Measurements from ENCODE around the gene CCDC134. TPM values are rescaled to one million over a fixed set of nuclear protein-coding genes. Genes with fewer than 3 reads are reported as not detected.
A peak's percentile ranks its signal among the peaks of the same experiment; 100 is the strongest.

The CCDC134 gene
- total and polyA plus RNA-seq, 9 of the 15 experiments (the other 6 are each of a cell fraction or from before 2014, with no cell fraction given), result 0.56 to 11.9 (median 5.3) TPM

DNA sequence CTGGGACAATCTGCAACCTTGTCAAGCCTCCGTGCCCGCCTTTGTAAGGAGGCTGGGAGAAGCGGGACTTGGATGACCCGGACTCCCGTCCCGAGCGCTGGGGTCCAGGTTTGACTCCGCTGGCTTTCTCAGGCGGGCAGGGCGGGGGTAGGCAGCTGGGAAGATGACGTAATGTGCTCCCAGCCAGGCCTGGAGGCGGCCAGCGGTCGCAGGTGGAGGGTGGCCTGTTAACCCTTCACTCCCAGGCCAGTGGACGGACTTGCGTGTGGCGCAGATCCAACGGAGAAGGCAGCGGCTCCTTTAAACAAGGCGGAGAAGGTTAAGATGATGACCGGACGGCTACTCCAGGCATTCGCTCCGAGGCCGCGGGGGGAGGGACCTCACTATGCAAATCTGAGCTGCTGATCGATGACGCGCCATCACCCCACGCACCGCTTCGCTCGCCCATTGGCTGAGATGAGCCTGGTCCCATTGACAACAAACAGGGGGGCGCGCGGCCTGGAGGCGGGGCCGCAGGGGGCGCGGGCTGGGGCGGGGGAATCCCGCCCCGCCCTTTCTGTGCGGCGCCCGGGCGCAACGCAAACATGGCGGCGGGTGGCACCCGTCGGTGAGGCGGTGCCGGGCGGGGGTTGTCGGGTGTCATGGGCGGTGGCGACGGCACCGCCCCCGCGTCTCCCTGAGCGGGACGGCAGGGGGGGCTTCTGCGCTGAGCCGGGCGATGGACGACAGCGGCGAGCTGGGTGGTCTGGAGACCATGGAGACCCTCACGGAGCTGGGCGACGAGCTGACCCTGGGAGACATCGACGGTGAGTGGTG is 32.3 kb downstream of the CCDC134 start, which contains the start of gene SREBF2 (continued):
- TF ChIP-seq FOXM1 (IDR thresholded peaks at IDR 0.05; ENCODE audit: low read depth) (peak; percentile 89), FOXM1 (CRISPR knock-in tag; IDR thresholded peaks at IDR 0.05; ENCODE audit: low read depth) (no peak), BCOR (IDR thresholded peaks at IDR 0.05) (peak; percentile 53; the same call in 1 of the 2 replicates), ZNF507 (tag; conservative IDR thresholded peaks at IDR 0.05) (no peak), CEBPG (CRISPR knock-in tag; IDR thresholded peaks at IDR 0.05) (peak; percentile 86), CEBPG (tag; conservative IDR thresholded peaks at IDR 0.05 in 1 of 2, IDR thresholded peaks at IDR 0.05 in 1 of 2) (peak; percentile 70 to 93), HSF4 (CRISPR knock-in tag; IDR thresholded peaks at IDR 0.05; ENCODE audit: borderline replicate concordance) (no peak), EP400 (IDR thresholded peaks at IDR 0.05) (peak; percentile 81), CXXC5 (CRISPR knock-in tag; IDR thresholded peaks at IDR 0.05) (peak; percentile 65), DACH1 (IDR thresholded peaks at IDR 0.05; ENCODE audit: partially characterized antibody) (peak; percentile 76), PHF21A (IDR thresholded peaks at IDR 0.05; ENCODE audit: borderline replicate concordance, low read depth) (0 out of 2 replicates have a peak, but pooled peaks have one; percentile 52), BHLHE40 (IDR thresholded peaks at IDR 0.05; ENCODE audit: low read length) (0 out of 2 replicates have a peak, but pooled peaks have one; percentile 36), POLR2AphosphoS2 (IDR thresholded peaks at IDR 0.05; ENCODE audit: low read length) (peak; percentile 73; the same call in 1 of the 2 replicates), GTF2F1 (IDR thresholded peaks at IDR 0.05; ENCODE audit: low read depth, low read length) (peak; percentile 8; the same call in 1 of the 2 replicates), ZNF134 (CRISPR knock-in tag; conservative IDR thresholded peaks at IDR 0.05) (no peak), SAP30 (IDR thresholded peaks at IDR 0.05; ENCODE audit: borderline replicate concordance, insufficient read depth, low read depth, low read length, poor library complexity, severe bottlenecking) (no peak), BRD9 (IDR thresholded peaks at IDR 0.05; ENCODE audit: low read depth, partially characterized antibody) (peak; percentile 85), ZNF217 (CRISPR knock-in tag; IDR thresholded peaks at IDR 0.05) (no peak), TOE1 (IDR thresholded peaks at IDR 0.05; ENCODE audit: borderline replicate concordance) (peak; percentile 95), TOE1 (CRISPR knock-in tag; IDR thresholded peaks at IDR 0.05; ENCODE audit: borderline replicate concordance, low read depth) (no peak), TAF7 (tag; IDR thresholded peaks at IDR 0.05) (0 out of 2 replicates have a peak, but pooled peaks have one; percentile 25), NR2C2 (CRISPR knock-in tag; IDR thresholded peaks at IDR 0.05) (no peak), NR2C2 (tag; IDR thresholded peaks at IDR 0.05) (peak; percentile 69; the same call in 1 of the 2 replicates), NFYB (IDR thresholded peaks at IDR 0.05; ENCODE audit: extremely low read depth, insufficient read length) (peak; percentile 85), CHD4 (IDR thresholded peaks at IDR 0.05; ENCODE audit: insufficient read depth, insufficient replicate concordance, low read depth, low read length, poor library complexity, severe bottlenecking) (no peak), HMG20B (CRISPR knock-in tag; IDR thresholded peaks at IDR 0.05) (no peak)
- TF ChIP-seq, protein P1, sequence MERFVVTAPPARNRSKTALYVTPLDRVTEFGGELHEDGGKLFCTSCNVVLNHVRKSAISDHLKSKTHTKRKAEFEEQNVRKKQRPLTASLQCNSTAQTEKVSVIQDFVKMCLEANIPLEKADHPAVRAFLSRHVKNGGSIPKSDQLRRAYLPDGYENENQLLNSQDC (CRISPR knock-in tag; IDR thresholded peaks at IDR 0.05), result no peak
- TF ChIP-seq, protein P2, sequence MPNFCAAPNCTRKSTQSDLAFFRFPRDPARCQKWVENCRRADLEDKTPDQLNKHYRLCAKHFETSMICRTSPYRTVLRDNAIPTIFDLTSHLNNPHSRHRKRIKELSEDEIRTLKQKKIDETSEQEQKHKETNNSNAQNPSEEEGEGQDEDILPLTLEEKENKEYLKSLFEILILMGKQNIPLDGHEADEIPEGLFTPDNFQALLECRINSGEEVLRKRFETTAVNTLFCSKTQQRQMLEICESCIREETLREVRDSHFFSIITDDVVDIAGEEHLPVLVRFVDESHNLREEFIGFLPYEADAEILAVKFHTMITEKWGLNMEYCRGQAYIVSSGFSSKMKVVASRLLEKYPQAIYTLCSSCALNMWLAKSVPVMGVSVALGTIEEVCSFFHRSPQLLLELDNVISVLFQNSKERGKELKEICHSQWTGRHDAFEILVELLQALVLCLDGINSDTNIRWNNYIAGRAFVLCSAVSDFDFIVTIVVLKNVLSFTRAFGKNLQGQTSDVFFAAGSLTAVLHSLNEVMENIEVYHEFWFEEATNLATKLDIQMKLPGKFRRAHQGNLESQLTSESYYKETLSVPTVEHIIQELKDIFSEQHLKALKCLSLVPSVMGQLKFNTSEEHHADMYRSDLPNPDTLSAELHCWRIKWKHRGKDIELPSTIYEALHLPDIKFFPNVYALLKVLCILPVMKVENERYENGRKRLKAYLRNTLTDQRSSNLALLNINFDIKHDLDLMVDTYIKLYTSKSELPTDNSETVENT (CRISPR knock-in tag; IDR thresholded peaks at IDR 0.05), result 0 out of 2 replicates have a peak, but pooled peaks have one; percentile 29

Data from K562 (cell line).